SKM-1 (cell line): ENCODE measurements around the gene NR2C2.

ENCODE experiments used
- DNase-seq: peaks from one replicate; lab custom pipeline; 2025; ENCODE audit not compliant: unreplicated experiment; lab: John Stamatoyannopoulos, UW

The NR2C2 gene

DNA sequence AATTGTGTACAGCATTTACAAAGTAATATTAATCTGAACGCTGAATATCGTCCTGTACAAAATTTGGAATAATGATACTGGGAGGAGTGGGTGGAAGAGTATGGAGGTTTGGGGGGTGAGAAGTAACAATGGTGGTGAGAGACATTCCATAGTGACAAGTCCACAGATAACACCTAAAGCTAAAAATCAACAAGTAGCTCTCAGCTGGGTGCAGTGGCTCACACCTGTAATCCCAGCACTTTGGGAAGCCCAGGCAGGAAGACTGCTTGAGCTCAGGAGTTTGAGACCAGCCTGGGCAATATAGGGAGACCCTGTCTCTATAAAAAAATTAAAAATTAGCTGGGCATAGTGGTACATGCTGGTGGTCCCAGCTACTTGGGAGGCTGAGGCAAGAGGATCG is 112.6 kb downstream of the NR2C2 start:
- no peak for DNase-seq

DNA sequence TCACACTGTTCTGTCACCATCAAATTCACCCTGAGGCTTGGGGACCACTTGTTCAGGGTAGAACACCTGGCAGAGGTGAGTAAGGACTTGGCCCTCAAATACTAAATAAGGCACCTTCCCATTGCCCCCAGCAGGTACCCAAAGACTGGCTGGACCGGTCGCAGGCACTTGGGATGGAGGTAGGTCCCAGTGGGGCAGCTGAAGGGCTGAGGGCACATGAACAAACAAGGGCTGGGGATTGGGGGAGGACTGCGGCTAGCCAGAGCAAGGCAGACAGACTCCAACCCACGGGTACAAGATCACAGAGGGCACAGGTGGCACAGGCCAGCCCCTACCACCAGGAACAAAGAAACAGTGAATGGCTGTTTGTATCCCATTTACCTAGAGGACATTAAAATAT is 115.9 kb downstream of the NR2C2 start:
- DNase-seq, result no peak

DNA sequence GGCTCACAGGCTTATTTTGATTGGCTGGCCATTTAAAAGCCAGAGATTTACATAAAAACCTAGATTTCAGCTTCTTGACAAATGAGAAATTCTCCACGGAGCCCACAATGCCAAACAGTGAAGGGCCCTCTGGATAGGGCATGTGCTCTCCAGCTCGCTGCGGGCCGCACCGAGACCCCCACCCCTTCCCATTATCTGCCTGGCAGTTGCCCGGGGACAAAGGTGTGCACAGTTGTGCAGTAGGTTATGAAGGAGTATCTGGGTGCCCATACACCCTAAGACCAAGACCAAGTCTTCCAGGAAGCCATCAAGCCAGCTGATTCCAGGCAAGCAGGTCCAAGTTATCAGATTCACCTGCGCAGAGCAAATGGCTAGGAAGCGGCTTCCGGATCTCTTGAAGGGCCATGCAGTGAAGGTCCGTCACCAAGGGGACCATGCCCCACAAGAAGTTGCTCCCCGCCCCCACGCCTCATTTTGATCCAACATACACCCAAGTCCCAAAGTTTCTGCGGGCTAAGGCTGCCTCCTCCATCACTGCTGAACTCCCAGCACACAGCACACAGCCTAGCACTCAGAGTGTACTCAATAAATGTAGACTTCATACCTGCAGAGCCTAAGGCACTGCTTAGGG is 116.4 kb downstream of the NR2C2 start:
- no peak for DNase-seq

DNA sequence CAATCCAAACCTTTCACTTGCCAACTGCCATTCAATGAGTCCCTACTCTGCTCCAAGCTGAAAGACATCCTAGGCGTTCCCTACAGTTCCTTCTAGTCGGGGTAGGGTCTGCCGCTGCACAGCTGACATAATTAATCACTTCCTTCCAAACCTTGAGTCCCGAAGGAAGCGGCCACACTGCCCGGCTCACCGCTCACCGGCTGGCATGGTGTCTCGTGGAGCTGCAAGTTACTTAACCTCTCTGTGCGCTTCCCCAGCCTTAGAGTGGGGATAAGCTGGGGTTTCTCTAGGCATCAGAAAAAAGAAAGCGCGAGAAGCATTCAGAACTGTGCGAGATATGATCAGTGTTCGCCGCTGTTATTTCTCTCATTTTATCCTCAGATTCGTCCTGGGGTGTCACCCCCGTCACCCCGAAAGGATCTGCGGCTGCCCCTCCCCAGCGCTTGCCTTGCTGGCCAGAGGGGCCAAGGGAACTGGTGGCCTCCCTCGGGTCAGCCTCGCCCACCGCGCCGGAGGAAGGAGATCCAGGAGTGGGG is 117.0 kb downstream of the NR2C2 start:
- no peak for DNase-seq

DNA sequence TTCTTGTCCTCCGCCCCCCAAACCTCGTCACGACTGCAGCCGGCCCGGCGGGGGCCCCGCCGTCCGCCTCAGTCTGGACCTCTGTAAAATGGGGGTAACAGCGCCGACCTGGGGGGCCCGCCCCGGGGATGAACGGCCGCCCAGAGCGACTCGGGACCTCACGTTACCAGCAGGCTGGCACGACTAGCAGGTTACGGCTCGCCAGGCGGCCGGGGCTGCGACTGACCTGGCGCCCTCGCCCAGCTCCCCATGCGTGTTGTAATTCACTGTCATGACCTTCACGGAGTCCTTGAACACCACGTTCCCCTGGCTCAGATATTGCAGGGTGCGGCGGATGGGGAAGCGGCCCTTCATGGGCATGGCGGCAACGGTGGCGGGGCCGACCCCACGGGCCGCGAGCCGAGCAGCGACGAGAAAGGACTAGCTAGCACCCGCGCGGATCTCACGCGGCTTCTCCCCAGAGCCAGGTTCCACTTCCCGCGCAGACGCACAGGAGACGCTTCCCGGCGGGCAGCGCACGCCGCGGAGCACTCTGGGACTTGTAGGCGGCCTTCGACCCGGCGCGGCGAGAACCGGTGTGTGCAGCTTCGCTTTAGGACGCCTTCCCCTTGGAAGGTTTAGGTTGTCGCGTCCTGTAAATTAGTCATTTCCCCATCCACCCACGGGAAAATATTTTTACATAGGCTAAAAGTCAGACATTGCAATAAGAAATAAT is 117.6 kb downstream of the NR2C2 start, which contains the start of gene MRPS25:
MRPS25 (minus strand) TSS at position 481 of the 715 bp plus-strand sequence; CDS start at position 360, 121 bp downstream.
- peak; percentile 72 for DNase-seq

DNA sequence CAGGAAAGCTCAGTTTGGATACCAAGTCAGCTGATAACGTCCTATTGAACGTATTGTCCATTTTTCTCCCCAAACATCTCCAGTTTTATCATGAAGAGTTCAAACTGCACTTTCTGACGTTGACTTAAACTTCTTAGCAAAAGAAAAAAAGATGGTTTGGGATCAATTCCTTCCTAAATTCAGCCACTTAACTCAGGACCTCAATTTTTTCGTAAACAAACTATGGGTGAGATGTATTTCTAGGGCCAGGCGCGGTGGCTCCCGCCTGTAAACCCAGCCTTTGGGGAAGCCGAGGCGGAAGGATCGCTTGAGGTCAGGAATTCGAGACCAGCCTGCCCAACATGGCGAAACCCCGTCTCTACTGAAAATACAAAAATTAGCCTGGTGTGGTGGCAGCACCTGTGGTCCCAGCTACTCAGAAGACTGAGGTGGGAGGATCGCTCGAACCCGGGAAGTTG is 118.2 kb downstream of the NR2C2 start:
- no peak for DNase-seq

DNA sequence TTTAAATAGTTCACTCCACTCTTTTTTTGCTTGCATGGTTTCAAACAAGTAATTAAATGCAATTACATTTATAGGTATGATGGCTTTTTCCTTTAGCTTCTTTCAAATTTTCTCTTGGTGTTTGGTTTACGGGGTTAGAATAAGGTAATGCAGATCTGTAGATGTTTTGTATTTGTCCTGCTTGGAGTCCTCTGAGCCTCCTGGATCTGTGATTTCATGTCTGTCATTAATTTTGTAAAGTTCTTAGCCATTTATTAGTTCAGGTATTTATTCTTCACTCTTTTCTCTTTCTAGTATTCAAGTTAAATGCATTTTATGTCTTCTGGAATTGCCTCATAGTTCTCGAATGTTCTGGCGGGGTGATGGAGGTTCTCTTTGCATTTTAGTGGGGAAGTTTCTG is 119.1 kb downstream of the NR2C2 start:
- DNase-seq, result no peak

DNA sequence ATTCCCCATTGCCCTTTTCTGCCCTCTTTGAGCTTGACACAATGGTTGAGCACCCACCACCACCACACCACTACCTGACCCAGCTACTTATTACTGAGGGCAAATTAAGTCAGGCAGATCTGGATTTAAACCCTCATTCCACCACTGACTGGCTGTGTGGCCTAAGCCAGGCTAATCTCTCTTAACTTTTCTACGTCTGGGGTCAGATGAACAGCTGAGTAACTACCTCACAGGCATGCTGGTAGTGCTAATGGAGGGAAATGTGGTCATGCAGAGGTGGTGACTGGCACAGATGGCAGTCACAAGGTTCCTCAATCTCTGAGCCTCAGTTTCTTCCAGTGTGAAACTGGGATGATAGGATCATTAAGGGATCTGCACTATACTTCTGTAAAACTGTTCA is 122.1 kb downstream of the NR2C2 start:
- DNase-seq, result no peak

DNA sequence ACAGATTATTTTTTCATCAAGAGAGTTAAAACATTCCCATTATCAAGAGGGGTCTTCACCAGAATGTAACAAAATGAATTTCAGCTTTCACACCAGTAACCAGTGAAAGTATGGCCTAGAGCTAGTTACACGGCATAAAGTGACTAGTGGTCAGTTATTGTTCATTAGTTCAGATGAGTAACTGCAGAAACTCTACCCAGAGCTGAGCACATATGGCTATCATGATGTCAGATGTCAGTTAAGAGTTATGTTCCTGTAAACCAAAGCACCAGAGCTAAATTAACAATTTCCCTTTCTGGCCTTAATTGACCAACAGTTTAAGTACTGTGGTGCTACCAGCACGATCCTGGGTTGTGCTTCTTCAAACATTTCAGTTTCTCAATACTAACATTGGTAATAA is 124.3 kb downstream of the NR2C2 start:
- DNase-seq, result no peak

DNA sequence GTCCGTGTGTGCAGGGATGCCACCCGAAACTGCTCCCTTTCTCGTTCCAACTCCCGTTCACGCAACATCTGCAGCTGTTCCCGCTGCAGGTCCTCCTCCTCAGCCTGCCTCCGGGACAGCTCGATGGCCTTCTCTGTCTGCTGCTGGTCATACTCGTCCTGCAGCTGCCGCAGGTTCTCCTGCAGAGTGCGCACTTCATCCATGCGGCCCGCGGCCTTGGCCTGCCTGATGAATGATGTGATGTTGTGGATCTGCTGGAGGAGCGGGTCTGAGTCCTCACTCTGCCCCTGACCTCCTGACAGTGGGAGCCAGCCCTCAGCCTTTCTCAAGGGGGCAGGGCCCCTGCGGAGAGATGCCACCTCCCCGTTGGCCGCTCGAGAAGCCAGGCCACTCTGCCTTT is 127.1 kb downstream of the NR2C2 start:
- DNase-seq, result no peak

DNA sequence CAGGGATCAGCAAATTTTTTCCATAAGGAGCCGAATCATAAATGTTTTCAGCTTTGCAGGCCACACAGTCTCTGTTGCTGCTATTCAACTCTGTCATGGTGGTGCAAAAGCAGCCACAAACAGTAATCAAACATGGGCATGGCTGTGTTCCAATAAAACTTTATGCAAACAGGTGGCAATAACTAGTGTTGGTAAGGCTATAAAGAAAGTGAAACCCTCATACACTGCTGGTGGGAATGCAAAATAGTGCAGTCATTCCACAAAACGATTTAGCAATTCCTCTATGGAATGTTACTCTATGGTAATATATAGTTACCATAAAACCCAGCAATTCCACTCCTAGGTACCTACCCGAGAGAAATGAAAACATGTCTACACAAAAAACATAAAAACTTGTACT is 131.7 kb downstream of the NR2C2 start:
- DNase-seq, result no peak

DNA sequence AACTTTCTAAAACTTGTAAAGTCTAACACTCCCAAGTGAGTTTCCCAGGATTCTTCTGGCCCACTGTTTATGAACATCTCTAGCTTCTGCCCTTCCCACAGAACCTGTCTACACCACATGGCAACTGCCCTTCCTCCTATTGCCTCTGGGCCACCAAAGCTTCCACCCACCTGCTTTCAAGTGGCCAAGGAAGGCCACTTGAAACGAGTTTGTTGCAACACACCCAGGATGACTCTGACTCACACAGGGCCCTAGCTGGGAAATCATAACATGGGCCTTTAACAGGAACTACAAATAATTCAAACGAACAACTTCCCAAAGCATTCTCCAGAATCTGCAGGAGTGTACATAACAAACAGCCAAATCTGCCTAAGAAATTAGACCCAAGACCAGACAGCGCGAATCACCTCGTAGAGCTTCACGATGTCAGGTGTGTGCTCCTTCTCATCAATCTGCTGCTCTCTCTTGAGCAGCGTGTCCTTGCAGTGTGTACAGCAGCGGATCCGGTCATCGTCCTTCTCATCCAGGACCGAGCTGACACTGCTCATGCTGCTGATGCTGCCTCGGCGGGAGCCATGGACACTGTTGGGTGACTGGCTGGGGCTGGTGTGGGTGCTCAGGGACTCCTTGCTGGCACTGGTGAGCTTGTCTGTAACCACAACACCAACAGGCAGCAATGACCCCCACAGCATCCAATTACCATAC is 134.7 kb downstream of the NR2C2 start:
- no peak for DNase-seq

DNA sequence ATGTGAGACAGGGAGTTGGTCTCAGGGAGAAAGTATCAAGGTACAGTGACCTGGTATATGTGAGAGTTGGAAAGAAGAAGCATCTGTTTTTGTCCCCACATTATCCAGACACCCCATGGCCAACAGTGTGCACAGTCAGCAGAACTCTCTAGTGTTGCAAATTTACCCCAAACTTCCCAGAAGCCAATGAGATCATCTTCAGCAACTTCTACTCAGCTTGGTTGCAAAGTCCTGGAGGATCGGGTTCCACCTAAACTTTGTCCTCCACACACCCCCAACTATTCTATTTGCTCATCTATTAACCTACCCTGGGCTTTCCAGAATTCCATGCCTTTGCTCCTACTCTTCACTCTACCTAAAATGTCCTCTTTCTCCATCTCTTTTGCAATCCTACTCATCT is 135.9 kb downstream of the NR2C2 start:
- DNase-seq, result no peak

DNA sequence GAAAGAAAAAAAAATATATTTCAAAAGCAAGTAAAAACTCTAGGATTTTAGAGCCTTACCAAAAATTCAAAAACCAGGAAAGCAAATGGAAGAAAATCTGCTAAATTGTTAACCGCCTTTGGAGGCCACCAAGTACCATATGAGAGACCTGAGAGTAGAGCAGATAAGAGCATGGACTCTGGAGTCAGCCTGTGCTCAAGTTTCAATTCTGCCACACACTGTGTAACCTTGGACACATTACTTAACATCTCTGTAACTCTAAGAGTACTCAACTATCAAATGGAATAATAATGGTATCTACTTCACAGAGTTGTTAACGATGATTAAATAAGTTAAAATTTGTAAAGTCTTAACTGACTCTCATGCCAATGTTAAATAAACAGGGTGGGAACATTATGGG is 138.9 kb downstream of the NR2C2 start:
- DNase-seq, result no peak

DNA sequence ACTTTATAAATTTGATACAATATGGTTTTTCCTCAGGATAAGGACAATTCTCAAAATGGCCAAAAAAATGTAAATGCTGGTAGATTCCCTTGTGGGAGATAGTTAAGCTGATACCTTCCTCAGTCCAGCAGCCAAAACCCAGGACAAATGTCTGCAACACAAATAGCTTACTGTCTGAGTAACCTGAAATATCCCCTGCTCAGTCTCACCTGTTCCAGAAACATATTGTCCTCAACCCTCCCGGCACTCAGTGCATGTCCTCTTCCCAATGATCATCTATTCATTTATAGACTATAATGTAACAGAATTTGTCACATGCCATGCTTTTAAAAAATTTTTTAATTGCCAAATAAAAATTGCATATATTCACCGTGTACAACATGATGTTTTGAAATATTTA is 139.3 kb downstream of the NR2C2 start:
- DNase-seq, result no peak

DNA sequence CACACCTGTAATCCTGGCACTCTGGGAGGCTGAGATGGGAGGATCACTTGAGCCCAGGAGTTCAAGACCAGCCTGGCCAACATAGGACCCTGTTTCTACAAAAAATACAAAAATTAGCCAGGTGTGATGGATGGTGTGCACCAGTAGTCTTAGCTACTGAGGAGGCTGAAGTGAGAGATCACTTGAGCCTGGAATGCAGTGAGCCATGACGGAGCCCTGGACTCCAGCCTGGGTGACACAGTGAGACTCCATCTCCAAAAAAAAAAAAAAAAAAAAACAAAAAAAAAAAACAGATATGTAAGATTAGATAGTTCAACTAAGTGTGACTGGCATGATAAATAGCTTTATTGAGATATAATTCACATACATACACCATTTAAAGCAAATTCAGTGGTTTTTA is 141.8 kb downstream of the NR2C2 start:
- no peak for DNase-seq

DNA sequence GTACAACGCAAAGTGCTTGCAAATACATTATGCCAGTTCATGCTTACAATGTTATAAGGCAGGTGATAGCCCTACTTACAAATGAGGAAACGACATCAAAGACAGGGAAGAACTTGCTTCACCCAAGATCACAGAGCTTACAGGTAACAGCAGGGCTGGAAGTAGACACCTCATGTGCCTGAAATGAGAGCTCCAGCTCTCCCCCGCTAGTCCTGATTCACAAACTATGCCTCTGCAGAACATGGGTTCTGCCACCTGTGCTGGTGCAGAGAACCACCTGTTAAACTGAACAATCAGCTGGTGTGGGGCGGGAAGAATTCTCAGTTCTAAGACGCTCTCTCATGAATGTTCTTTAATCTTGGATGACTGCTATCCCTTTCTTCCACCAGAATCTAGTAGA is 144.2 kb downstream of the NR2C2 start:
- DNase-seq, result no peak

DNA sequence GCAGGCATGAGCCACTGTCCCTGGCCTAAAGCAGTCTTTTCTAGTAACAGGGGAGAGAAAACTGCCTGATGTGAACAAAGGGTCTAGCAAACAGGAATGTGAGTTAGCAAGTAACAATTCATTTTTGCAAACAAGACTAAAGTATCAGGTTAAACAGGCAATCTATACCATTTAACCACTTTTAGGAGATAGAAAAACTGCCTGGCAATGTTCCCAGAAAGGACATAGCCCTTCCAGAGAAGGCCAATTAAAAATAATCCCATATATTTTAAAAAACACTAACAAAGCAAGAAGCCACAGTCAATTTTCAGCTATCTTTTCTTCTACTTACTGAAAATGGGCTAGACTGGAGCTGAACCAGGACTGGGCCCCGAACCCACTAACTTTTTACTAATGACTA is 145.3 kb downstream of the NR2C2 start:
- DNase-seq, result no peak

DNA sequence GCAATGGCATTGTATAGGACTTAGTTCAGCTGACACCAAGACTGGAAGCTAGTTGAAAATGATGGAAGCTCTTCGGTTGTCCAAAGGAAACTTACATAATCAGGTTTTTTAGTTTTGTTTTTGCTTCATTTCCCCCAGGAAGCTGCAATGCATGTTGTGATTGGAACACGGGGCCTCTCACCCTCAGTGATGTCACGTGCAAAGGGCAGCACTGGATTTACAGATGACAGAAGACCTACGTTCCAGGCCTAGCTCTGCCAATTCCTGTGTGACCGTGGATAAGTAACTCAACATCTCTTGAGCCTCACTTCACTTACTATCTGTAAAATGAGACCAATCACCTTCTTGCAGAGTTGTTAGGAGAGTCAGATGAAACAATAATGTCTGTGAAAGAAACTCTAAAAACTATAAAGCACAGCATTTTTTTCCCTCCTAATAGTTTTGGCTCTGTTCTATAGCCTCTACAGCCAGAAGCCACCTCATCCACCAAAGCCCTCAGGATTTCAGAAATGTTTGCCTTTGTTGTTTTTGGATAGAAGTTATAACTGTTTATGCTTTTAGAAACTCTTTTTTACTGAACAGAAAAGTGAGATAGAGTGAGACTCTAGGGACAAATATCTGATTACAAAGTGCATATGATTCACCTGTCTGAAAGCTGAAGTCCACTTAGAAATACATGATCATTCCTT is 146.9 kb downstream of the NR2C2 start:
- no peak for DNase-seq

DNA sequence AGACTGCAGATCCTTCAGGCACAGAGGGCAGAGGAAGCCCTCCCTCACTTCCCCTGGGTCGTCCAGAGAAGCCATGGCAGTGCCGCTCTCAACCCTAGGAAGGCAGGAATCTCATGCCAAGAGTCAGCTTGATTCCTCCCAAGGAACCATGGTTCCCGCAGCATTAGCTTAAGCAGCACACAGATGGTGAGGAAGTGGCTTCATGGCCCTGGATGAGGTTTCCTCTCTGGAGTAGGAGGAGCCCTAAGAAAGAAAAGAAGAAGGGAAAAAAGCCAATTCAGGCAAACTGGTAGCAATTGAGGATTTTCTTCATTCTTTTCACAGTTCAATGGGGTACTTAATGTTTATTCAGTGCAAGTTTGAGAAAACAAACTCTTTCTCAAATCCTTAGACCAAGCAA is 148.7 kb downstream of the NR2C2 start:
- DNase-seq, result no peak

DNA sequence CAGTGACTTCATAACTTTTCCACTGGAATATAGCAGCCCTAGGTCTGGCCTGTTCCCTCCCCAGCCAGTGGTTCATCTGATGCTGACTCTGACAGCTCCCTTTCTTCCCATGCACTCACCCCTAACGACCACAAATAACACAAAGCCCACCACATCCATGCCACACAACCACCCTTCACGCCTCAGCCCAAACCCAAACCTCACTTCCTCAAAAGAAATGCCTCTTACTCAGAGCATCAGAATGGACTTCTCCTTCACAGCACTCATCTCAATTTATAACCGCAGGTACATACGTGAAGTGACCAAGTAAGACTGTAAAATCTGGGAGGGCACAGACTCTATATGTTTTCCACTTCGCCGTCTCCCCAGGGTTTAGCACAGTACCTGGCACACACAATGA is 150.5 kb downstream of the NR2C2 start:
- peak; percentile 21 for DNase-seq
